Activated naive CD8-positive, alpha-beta T cell treated with anti-CD3 and anti-CD28 coated beads, Interleukin-2, amount 10 ng/mL, durations not matched to agents 7 days and 5 days (primary cell): ENCODE data around the gene ATP6V1C2. TPM values are rescaled to one million over a fixed set of nuclear protein-coding genes. Genes with fewer than 3 reads are reported as not detected.
"Not testable (repeated sequence)": the region's sequence is repeated elsewhere in the genome, so short reads cannot be mapped to it uniquely, and the experiment has no call there.

Source experiments
- ATAC-seq: fragments of 150-1000 bp; cut with Tn5 transposase; one replicate; pipeline ENCODE4 v1.10.0; 2021; ENCODE audit warnings: low read depth, moderate library complexity
- POLR2A ChIA-PET: fragments of 350-600 bp; sonication (Branson Sonifier 250); formaldehyde crosslinking; loops from one replicate; lab custom pipeline; 2021; ENCODE audit warnings: antibody characterized with exemption; lab: Charles Lee
- DNase-seq: peaks from one replicate; pipeline ENCODE4 v3.0.0; 2021
- H3K27ac Mint-ChIP-seq: one replicate; pipeline ENCODE4 v1.8.0; 2022; ENCODE audit warnings: mild to moderate bottlenecking, mixed read lengths
- H3K27me3 Mint-ChIP-seq: one replicate; pipeline ENCODE4 v1.8.0; 2022; ENCODE audit warnings: mild to moderate bottlenecking, moderate library complexity, mixed read lengths
- H3K36me3 Mint-ChIP-seq: one replicate; pipeline ENCODE4 v1.8.0; 2021; ENCODE audit warnings: mild to moderate bottlenecking, mixed read lengths
- H3K4me1 Mint-ChIP-seq: one replicate; pipeline ENCODE4 v1.8.0; 2021; ENCODE audit warnings: mixed read lengths
- H3K4me3 Mint-ChIP-seq: one replicate; pipeline ENCODE4 v1.8.0; 2022; ENCODE audit warnings: mild to moderate bottlenecking, moderate library complexity, mixed read lengths
- H3K9me3 Mint-ChIP-seq: one replicate; pipeline ENCODE4 v1.8.0; 2021; ENCODE audit warnings: mixed read lengths
- total RNA-seq, 2 experiments: library from RNA; stranded (reverse); gene quantifications; one replicate each; pipeline ENCODE4 v1.2.3, GENCODE V29; 2021

The ATP6V1C2 gene
- total RNA-seq, 2 experiments from 2014 or later, result not detected

DNA sequence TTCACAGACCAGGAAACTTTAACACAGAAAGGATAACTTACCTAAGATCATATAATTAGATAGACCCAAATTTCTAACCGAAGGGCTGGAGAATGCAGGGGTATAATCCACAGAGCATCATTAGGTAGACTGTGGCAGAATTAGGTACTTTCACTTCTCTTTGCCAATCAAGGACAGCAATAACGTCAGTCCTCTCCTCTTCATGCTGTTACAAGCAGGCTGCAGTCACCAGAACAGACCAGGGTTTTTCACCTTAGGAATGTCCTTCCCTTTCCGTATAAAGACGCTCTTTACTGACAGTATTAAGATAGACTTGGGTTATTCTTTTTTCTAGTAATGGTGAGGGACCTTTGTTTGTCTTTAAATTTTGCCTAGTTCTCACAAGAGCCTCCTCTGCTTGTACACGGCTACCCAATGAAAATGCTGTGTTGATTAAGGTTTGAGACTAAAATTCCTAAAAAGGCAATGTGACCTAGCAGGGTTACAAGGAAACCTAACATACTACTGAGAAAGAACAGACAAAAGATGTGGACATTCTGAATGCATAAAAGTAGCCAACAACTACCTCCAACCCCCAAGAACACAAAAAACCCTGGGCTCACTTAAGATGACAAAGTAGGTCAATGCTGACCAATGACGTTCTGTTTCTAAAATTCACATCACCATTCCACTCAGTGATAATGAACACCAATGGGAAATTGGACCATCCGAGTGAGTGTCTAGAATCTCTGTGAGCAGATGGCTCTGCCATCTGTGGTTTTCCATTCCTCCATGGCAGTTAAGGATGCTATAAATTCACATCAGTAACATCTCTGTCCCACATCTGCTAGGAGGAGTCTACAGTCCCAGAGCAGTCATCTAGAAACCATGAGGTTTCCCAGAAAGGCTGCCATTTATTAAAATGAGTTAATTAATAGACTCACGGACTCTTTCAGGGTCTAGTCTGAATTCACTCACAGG lies 89.1 kb downstream of the ATP6V1C2 start:
- Mint-ChIP-seq H3K36me3 (peaks cover 26% of the 10 kb centered on the region), H3K4me3 (peak overlapping the region; percentile 91), H3K27ac (peak overlapping the region; percentile 55), H3K4me1 (peaks cover 33% of the 10 kb centered on the region), H3K27me3 (peaks cover 2% of the 10 kb centered on the region), H3K9me3 (no peaks in the 10 kb centered on the region)
- POLR2A ChIA-PET, result no interaction called here
- DNase-seq (no peak), ATAC-seq (no peak)

DNA sequence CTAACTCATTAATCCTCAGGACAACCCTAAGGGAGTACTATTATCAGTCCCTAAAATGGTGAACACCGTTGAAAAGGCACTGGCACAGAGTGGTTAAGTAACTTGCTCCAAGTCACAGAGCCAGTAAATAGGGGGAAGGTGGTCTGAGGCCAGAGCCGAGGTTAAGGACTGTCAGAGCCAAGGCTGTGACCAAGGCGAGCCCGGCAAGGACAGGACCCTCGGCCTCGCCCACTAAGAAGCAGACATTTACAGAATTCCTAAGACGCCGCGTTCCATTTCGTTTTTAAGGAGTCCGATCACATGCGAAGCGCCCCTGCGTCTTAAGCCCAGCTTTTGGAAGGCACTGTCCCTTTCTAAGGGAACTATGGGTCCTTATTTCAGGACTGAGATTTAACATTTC lies 90.1 kb downstream of the ATP6V1C2 start:
- H3K36me3 Mint-ChIP-seq, result peaks cover 26% of the 10 kb centered on the region
- H3K9me3 Mint-ChIP-seq, result no peaks in the 10 kb centered on the region
- peaks cover 9% of the 10 kb centered on the region for H3K27me3 Mint-ChIP-seq
- H3K4me3 Mint-ChIP-seq, result peak overlapping the region; percentile 91
- H3K27ac Mint-ChIP-seq, result peak overlapping the region; percentile 88
- POLR2A ChIA-PET, result interaction anchor here (1.2 to 1.7 kb wide), 3 partner anchors 20 to 1389 kb away, joined by 3 to 5 read pairs (median 3); partner anchors contain the start of gene ITGB1BP1
- H3K4me1 Mint-ChIP-seq, result peaks cover 33% of the 10 kb centered on the region
- DNase-seq (no peak), ATAC-seq (no peak)

DNA sequence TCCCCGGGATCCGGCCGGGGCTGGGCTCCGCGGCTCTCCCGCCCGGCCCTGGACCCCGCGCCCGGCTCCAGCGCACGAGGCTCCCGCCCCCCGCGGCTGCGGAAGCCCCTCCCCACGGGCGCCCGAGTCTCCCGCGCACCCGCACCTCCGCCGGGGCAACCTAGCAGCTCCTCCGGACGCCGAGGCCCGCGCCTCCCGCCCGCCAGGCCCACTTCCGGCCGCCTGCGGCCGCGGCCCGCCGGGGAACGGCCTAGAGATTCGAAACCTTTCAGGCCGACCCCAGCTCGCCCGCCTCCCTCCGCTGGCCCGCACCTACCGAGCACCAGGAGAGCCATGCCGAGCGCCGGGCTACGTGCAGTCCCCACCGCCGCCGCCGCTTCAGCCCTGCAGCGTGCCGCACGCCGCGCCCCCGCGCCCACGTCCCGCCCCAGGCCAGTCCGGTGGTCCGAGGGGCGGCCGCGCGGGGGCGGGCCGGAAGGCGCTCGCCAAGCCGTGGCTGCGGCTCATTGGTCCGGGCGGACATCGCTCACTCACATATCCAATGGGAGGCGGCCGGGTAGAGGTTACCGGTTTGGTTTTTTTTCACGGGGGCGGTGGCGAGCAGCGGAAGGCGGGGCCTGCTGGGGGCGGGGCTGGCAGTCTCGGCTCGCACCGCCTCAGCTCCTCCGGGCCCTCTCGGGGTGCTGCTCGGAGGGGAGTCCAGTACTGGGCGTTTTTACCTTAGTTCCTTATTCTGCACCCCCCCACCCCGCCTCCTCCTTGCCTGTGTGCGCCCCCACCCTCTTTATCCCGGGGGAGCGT lies 91.1 kb downstream of the ATP6V1C2 start, which contains the start of gene PDIA6:
TSS of gene PDIA6 (minus strand) at position 424 of the 801 bp plus-strand sequence. CDS start at position 335, 89 bp downstream.
- DNase-seq (peak; percentile 96), ATAC-seq (peak; percentile 96)
- Mint-ChIP-seq H3K4me1 (peaks cover 28% of the 10 kb centered on the region), H3K9me3 (no peaks in the 10 kb centered on the region), H3K4me3 (peak within 1 kb of the TSS; percentile 91), H3K27ac (peak within 1 kb of the TSS; percentile 88), H3K36me3 (peaks cover 21% of the 10 kb centered on the region), H3K27me3 (peaks cover 17% of the 10 kb centered on the region)
- POLR2A ChIA-PET, result interaction anchor here (0.7 to 1.7 kb wide), 7 partner anchors 21 to 1390 kb away, joined by 3 to 6 read pairs (median 4); partner anchors contain the start of genes ITGB1BP1, NOL10 and SLC66A3

DNA sequence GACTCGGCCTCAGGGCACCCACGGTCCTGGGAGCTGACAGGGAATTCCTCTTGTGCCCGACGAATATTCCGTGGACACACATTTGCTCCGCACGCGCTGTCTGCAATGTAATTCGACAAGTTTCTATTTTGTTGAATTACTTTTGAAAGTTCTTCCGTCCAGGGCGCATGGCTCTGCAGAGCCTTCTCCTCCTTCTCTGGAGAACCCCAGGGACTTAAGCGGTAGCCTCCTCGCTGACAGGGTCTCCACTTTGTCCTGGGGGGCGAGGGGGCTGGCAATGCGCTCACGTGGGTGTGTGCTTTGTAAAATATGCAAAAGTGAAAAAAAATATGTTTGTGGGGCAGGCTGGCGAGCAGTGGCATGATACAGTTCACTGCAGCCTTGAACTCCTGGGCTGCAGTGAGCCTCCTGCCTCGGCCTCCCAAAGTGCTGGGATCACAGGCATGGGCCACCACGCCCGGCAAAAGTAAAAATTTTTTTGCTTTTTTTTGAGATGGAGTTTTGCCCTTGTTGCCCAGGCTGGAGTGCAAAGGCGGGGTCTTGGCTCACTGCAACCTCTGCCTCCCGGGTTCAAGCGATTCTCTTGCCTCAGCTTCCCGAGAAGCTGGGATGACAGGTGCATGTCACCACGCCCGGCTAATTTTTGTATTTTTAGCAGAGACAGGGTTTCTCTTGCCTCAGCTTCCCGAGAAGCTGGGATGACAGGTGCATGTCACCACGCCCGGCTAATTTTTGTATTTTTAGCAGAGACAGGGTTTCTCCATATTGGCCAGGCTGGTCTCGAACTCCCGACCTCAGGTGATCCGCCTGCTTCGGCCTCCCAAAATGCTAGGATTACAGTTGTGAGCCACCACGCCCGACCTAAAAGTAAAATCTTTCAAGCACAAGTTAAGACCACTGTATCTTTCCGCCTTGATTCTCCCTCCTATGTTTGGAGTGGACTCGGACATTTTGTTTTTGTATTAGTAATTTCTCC lies 92.0 kb downstream of the ATP6V1C2 start:
- H3K9me3 Mint-ChIP-seq, ATAC-seq, DNase-seq: not testable (repeated sequence)
- Mint-ChIP-seq H3K27ac (peak overlapping the region; percentile 38), H3K36me3 (peaks cover 15% of the 10 kb centered on the region), H3K4me1 (peaks cover 22% of the 10 kb centered on the region), H3K4me3 (peak overlapping the region; percentile 83), H3K27me3 (peaks cover 20% of the 10 kb centered on the region)
- POLR2A ChIA-PET, result interaction anchor here (1.1 to 1.7 kb wide), 3 partner anchors 318 to 341 kb away, joined by 3 to 6 read pairs (median 4); partner anchors contain the start of gene SLC66A3

DNA sequence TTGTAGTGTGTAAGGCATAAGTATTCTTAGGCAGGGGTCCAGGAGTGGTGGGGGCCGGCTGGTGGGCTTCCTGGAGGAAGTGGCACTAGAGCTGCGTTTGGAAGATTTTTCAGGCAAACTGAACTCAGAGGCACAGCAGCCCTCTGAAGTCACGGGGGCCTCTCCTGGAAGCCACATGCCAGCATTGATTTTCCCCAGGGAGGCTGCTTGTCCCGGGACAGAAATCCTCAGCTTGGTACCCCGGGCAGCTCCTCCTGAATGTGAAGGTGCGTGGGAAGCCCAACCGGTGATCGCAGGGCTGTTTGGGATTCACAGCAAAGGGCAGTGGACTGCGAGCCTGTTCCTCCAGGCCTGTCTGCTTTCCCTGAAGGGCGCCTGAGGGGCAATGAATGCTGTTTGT lies 92.7 kb downstream of the ATP6V1C2 start:
- peaks cover 21% of the 10 kb centered on the region for H3K4me1 Mint-ChIP-seq
- no peak overlapping the region for H3K4me3 Mint-ChIP-seq
- no peak for ATAC-seq
- no peaks in the 10 kb centered on the region for H3K9me3 Mint-ChIP-seq
- H3K27me3 Mint-ChIP-seq, result peaks cover 23% of the 10 kb centered on the region
- DNase-seq, result no peak
- POLR2A ChIA-PET, result no interaction called here
- H3K36me3 Mint-ChIP-seq, result peaks cover 13% of the 10 kb centered on the region
- H3K27ac Mint-ChIP-seq, result no peak overlapping the region

DNA sequence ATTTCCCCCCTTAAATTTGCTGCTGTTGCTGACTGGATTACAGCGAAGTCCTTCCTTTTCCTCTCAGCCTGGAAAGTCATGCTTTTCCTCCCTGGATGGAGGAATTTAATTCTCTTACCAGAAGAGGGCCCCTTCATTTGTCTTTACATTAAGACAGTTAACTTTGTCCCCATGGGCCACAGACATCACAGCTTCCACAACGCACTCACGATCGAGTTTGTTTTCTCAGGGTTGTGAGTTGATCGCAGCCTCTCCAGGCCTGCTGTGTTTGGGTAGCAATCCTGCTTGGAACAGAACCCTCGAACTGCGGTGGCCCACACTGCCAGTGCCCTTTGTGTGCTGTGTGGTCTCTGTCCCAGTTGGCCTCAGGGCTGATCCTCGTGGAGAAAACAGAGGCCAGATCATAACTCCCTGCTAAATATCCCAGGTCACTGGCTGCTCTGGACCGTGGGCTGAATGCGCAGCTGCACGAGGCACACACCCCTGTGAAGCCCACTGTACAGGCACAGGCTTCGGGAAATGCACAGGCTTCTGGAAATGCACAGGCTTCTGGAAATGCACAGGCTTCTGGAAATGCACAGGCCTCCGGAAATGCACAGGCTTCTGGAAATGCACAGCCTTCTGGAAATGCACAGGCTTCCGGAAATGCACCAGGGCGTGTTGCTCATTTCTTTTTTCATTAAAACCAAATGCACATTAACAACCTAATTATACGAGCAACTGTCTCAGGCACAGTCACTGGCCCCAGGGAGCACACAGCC lies 93.3 kb downstream of the ATP6V1C2 start:
- POLR2A ChIA-PET, result no interaction called here
- DNase-seq (no peak), ATAC-seq (no peak)
- H3K27me3 Mint-ChIP-seq, result peaks cover 23% of the 10 kb centered on the region
- no peak overlapping the region for H3K4me3 Mint-ChIP-seq
- H3K36me3 Mint-ChIP-seq, result peaks cover 11% of the 10 kb centered on the region
- H3K9me3 Mint-ChIP-seq, result no peaks in the 10 kb centered on the region
- no peak overlapping the region for H3K27ac Mint-ChIP-seq
- peaks cover 20% of the 10 kb centered on the region for H3K4me1 Mint-ChIP-seq

DNA sequence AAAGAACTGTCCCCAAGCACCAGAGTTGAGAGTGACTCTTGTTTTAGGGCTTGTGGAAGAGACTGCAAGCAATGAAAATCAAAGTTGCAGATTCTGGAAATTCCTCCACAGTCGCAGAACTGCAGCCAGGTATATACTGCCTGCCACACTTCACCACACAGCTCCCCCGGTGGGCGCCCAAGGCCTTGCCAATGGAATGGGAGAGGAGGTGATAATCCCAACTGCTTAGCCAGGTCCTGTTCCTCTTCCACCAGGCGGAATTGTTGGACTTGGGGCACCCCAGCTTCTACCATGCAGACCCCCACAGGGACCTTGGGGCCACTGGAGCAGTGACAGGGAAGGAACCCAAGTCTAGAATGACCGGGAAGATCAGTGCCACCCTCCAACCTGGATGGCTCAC lies 96.0 kb downstream of the ATP6V1C2 start:
- Mint-ChIP-seq H3K36me3 (no peaks in the 10 kb centered on the region), H3K27ac (no peak overlapping the region), H3K9me3 (no peaks in the 10 kb centered on the region), H3K27me3 (peaks cover 27% of the 10 kb centered on the region), H3K4me3 (no peak overlapping the region), H3K4me1 (peaks cover 2% of the 10 kb centered on the region)
- ATAC-seq (no peak), DNase-seq (no peak)
- POLR2A ChIA-PET, result interaction anchor here (0.6 kb wide), 1 partner anchor 570 kb away, joined by 3 read pairs; no protein-coding TSS in a partner anchor

DNA sequence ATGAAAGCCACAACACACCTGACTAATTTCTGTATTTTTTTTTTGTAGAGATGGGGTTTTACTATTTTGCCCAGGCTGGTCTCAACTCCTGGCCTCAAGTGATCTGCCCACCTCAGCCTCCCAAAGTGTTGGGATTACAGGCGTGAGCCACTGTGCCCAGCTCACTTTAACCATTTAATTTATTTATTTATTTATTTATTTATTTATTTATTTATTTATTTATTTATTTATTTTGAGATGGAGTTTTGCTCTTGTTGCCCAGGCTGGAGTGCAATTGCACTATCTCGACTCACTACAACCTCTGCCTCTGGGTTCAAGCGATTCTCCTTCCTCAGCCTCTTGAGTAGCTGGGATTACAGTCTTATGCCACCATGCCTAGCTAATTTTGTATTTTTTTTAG lies 96.9 kb downstream of the ATP6V1C2 start:
- H3K4me1 Mint-ChIP-seq, POLR2A ChIA-PET, ATAC-seq, H3K9me3 Mint-ChIP-seq, H3K36me3 Mint-ChIP-seq, H3K27ac Mint-ChIP-seq, H3K4me3 Mint-ChIP-seq, DNase-seq: not testable (repeated sequence)
- peaks cover 27% of the 10 kb centered on the region for H3K27me3 Mint-ChIP-seq

DNA sequence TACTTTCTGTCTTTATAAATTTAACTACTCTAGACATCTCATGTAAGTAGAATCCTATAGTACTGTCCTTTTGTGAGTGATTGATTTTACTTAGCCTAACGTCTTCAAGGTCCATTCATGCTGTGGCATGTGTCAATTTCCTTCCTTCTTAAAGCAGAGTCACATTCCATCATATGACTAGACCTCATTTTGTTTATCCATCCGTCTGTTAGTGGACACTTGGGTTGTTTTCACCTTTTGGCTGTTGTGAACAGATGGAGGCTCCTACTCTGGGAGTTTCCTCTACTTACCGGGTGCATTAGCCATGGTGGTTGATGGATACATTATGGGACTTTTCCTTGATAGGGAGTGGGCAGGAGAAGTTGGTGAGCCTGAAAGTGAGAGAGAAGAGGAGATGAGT lies 97.6 kb downstream of the ATP6V1C2 start:
- no peak for ATAC-seq
- peaks cover 27% of the 10 kb centered on the region for H3K27me3 Mint-ChIP-seq
- no peaks in the 10 kb centered on the region for H3K4me1 Mint-ChIP-seq
- H3K36me3 Mint-ChIP-seq, result no peaks in the 10 kb centered on the region
- H3K9me3 Mint-ChIP-seq, result no peaks in the 10 kb centered on the region
- no peak for DNase-seq
- POLR2A ChIA-PET, result no interaction called here
- no peak overlapping the region for H3K27ac Mint-ChIP-seq
- no peak overlapping the region for H3K4me3 Mint-ChIP-seq

DNA sequence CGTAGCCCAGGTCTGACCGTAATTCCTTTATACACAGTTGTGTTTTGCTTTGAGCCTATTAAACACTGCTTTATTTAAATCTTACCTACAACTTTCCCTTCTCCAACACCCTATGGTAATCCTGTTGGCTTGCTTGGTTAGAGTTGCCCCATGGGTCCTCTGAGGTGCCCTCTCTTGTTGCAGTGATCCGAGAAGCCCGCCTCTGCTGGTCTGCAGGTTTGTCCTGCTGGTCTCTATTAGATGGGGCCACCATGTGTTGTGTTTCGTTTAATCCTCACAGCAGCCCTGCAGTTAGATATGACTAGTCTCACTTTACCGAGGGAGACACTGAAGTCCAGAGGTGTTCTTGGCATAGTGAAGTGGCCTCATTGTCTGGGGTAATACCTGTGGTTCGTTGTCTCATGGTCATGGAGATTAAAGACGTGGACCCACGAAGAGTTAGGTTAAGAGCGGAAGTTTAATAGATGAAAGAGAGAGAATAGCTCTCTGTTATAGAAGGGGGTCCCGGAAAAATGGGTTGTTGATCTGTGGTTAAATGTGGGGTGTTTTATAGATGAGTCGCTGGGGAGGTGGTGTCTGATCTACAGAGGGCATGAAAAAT lies 98.4 kb downstream of the ATP6V1C2 start:
- H3K36me3 Mint-ChIP-seq, result no peaks in the 10 kb centered on the region
- no peaks in the 10 kb centered on the region for H3K4me1 Mint-ChIP-seq
- H3K27ac Mint-ChIP-seq, result no peak overlapping the region
- POLR2A ChIA-PET, result no interaction called here
- no peak overlapping the region for H3K4me3 Mint-ChIP-seq
- no peaks in the 10 kb centered on the region for H3K9me3 Mint-ChIP-seq
- DNase-seq (no peak), ATAC-seq (no peak)
- H3K27me3 Mint-ChIP-seq, result peaks cover 31% of the 10 kb centered on the region

DNA sequence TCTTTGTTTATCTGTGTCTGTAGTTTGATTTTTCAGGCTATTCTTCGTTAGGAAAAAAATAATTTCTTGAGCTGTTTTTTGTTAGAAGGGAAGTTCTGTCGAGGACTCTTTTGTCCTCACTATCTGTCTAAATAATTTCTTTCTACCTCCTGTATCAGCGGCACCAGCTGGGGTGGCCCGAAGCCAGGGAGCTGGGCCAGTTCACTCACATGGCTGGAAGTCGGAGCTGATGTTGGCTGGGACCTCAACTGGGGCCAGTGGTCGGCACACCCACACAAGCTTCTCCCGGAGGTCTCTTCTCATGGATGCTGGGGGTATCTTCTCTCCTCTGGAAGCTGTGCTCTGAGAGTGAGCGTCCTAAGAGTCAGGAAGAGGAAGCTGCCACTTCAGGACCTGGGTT lies 99.1 kb downstream of the ATP6V1C2 start:
- POLR2A ChIA-PET, result no interaction called here
- DNase-seq (no peak), ATAC-seq (no peak)
- Mint-ChIP-seq H3K36me3 (no peaks in the 10 kb centered on the region), H3K4me3 (no peak overlapping the region), H3K9me3 (no peaks in the 10 kb centered on the region), H3K4me1 (no peaks in the 10 kb centered on the region), H3K27me3 (peaks cover 34% of the 10 kb centered on the region), H3K27ac (no peak overlapping the region)
